ENCODE data around the gene LRRC27.

The LRRC27 gene

DNA sequence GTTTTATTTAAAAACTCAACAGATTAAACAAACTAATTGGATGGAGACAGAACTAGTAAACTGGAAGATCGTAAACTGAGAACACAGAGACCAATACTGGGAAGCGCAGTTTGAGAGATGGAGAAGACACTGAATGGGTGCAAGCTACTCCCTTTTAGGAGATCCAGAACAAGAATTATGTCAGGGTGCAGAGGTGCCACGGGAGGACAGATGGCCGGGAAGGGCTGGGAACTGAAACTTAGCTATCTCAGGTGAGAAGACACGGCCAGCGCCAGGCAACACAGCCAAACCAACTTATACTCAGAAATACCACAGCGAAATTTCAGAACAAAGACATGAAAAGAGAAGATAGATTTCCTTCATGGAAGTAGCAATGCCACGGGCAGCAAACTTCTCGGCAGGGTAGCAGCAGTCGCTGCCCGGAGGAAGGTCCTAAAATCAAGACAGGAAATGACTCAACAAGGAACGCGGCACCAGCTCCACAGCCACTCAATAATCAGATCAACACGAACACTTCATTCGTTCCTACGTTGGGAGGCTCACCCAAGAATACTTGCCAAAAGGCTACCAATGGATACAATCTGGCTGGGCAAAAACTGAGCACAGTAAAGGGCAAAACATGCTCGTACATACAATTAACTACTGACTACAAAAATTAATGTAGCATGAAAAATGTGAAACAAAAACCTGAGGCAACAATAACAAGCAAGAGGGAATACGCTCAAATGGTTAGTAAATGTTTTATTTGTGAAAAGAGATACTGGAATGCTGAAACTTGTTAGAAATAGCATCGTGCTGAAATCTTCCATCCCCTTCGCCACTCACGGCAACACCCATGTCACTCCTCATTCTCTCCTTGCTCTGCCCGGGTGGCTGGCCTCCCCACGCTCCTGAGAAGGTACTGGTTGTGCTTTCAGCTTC is 2.2 kb upstream of the LRRC27 start:
- TF ChIP-seq, protein P1, sequence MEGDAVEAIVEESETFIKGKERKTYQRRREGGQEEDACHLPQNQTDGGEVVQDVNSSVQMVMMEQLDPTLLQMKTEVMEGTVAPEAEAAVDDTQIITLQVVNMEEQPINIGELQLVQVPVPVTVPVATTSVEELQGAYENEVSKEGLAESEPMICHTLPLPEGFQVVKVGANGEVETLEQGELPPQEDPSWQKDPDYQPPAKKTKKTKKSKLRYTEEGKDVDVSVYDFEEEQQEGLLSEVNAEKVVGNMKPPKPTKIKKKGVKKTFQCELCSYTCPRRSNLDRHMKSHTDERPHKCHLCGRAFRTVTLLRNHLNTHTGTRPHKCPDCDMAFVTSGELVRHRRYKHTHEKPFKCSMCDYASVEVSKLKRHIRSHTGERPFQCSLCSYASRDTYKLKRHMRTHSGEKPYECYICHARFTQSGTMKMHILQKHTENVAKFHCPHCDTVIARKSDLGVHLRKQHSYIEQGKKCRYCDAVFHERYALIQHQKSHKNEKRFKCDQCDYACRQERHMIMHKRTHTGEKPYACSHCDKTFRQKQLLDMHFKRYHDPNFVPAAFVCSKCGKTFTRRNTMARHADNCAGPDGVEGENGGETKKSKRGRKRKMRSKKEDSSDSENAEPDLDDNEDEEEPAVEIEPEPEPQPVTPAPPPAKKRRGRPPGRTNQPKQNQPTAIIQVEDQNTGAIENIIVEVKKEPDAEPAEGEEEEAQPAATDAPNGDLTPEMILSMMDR (IDR thresholded peaks at IDR 0.05; ENCODE audit: low read length): no peak
- no peak for TF ChIP-seq EZH2 (IDR thresholded peaks at IDR 0.05; ENCODE audit: borderline replicate concordance, low read length)
- H3K27ac ChIP-seq (ENCODE audit: low read depth, low read length, poor library complexity, severe bottlenecking): peak overlapping the region; percentile 26
- H3K9ac ChIP-seq (ENCODE audit: low read length): peak overlapping the region; percentile 86
- H3K36me3 ChIP-seq (ENCODE audit: insufficient read depth, low read length): peaks cover 27% of the 10 kb centered on the region
- no peaks in the 10 kb centered on the region for H4K20me1 ChIP-seq (ENCODE audit: insufficient read depth, low read length)
- peak overlapping the region; percentile 80 for H3K4me2 ChIP-seq (ENCODE audit: low read length)
- H3K27me3 ChIP-seq (ENCODE audit: insufficient read depth, low read length): no peaks in the 10 kb centered on the region
- H3F3A ChIP-seq (ENCODE audit: insufficient read depth, low read length): no peaks in the 10 kb centered on the region
- peak overlapping the region; percentile 81 for H3K4me3 ChIP-seq (ENCODE audit: low read depth, low read length, poor library complexity, severe bottlenecking)
- H3K79me2 ChIP-seq (ENCODE audit: insufficient read depth, low read length): peaks cover 23% of the 10 kb centered on the region
- no peaks in the 10 kb centered on the region for H3K9me3 ChIP-seq (ENCODE audit: low read length)
- H2AFZ ChIP-seq (ENCODE audit: low read length): no peak overlapping the region
- H3K9me2 ChIP-seq (ENCODE audit: low read depth, low read length): no peaks in the 10 kb centered on the region
- peaks cover 37% of the 10 kb centered on the region for H3K4me1 ChIP-seq (ENCODE audit: insufficient read depth, low read length, severe bottlenecking)

DNA sequence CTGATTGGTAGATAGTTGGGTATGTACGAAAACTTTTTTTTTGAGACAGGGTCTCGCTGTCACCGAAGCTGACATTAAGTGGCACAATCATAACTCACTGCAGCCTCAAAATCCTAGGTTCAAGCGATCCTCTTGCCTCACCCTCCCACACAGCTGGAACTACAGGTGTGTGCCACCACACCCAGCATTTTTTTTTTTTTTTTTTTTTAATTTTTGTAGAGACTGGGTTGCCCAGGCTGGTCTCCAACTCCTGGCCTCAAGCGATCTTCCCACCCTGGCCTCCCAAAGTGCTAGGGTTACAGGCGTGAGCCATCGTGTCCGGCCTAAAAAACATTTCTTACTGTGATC is 1.5 kb upstream of the LRRC27 start:
- no peak overlapping the region for H3K27ac ChIP-seq (ENCODE audit: low read depth, low read length, poor library complexity, severe bottlenecking)
- H3K4me3 ChIP-seq (ENCODE audit: low read depth, low read length, poor library complexity, severe bottlenecking): peak overlapping the region; percentile 81
- no peaks in the 10 kb centered on the region for H3F3A ChIP-seq (ENCODE audit: insufficient read depth, low read length)
- no peak for TF ChIP-seq EZH2 (IDR thresholded peaks at IDR 0.05; ENCODE audit: borderline replicate concordance, low read length)
- TF ChIP-seq, protein P1 (IDR thresholded peaks at IDR 0.05; ENCODE audit: low read length): no peak
- no peaks in the 10 kb centered on the region for H4K20me1 ChIP-seq (ENCODE audit: insufficient read depth, low read length)
- H3K9me2 ChIP-seq (ENCODE audit: low read depth, low read length): no peaks in the 10 kb centered on the region
- H3K4me1 ChIP-seq (ENCODE audit: insufficient read depth, low read length, severe bottlenecking): peaks cover 37% of the 10 kb centered on the region
- no peaks in the 10 kb centered on the region for H3K27me3 ChIP-seq (ENCODE audit: insufficient read depth, low read length)
- H3K36me3 ChIP-seq (ENCODE audit: insufficient read depth, low read length): peaks cover 27% of the 10 kb centered on the region
- H3K9ac ChIP-seq (ENCODE audit: low read length): peak overlapping the region; percentile 86; the same call in 1 of the 2 replicates
- H3K79me2 ChIP-seq (ENCODE audit: insufficient read depth, low read length): peaks cover 23% of the 10 kb centered on the region
- no peak overlapping the region for H2AFZ ChIP-seq (ENCODE audit: low read length)
- H3K9me3 ChIP-seq (ENCODE audit: low read length): no peaks in the 10 kb centered on the region
- H3K4me2 ChIP-seq (ENCODE audit: low read length): peak overlapping the region; percentile 80

DNA sequence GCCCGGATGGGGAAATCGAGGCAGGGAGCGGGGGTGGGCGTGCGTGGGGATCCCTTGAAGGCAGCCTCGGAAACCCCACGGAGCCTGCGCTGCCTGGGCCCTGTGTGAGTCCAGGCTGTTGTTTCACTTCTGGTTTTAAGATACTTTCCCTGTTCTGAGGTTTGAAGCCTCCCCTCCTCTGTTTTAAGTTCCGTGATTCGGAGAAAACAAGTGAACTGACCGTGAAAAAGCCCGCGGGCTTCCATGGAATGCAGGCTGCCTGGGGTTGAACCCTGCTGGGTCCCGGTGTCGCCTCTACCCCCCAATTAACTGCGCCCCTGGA is 401 bp downstream of the LRRC27 start:
- Histone ChIP-seq H3K79me2 (ENCODE audit: insufficient read depth, low read length) (peaks cover 23% of the 10 kb centered on the region), H3K27ac (ENCODE audit: low read depth, low read length, poor library complexity, severe bottlenecking) (peak overlapping the region; percentile 54), H2AFZ (ENCODE audit: low read length) (no peak overlapping the region; the same call in 1 of the 2 replicates), H3K27me3 (ENCODE audit: insufficient read depth, low read length) (no peaks in the 10 kb centered on the region), H3K4me2 (ENCODE audit: low read length) (peak overlapping the region; percentile 77), H3K4me1 (ENCODE audit: insufficient read depth, low read length, severe bottlenecking) (peaks cover 37% of the 10 kb centered on the region), H4K20me1 (ENCODE audit: insufficient read depth, low read length) (no peaks in the 10 kb centered on the region), H3K36me3 (ENCODE audit: insufficient read depth, low read length) (peaks cover 10% of the 10 kb centered on the region), H3K9me2 (ENCODE audit: low read depth, low read length) (no peaks in the 10 kb centered on the region), H3K9me3 (ENCODE audit: low read length) (no peaks in the 10 kb centered on the region), H3K9ac (ENCODE audit: low read length) (peak overlapping the region; percentile 66), H3K4me3 (ENCODE audit: low read depth, low read length, poor library complexity, severe bottlenecking) (peak overlapping the region; percentile 81), H3F3A (ENCODE audit: insufficient read depth, low read length) (no peaks in the 10 kb centered on the region)
- no peak for TF ChIP-seq EZH2 (IDR thresholded peaks at IDR 0.05; ENCODE audit: borderline replicate concordance, low read length)
- TF ChIP-seq, protein P1 (IDR thresholded peaks at IDR 0.05; ENCODE audit: low read length): no peak

All from OCI-LY1 (cell line).